ENCODE measurements around the gene PDE6C. TPM values are rescaled to one million over a fixed set of nuclear protein-coding genes. Genes with fewer than 3 reads are reported as not detected.

The PDE6C gene
- total RNA-seq, 8 experiments from 2014 or later: 0.16 to 0.95 (median 0.32) TPM

GRCh38 chr10:93579985-93580711 is 32.2 kb upstream of the PDE6C start:
- Histone ChIP-seq H3K27ac (no peak overlapping the region), H3K4me1 (replicated peaks in 1 of 2) (peaks cover 10 to 13% of the 10 kb centered on the region in 2 donors), H3K4me3 (no peak overlapping the region)
- in situ Hi-C loops (cut with MboI; ENCODE audit: low pct_unique_long_range_greater_than_20kb in 2 of 9, low sequenced_read_pairs in 9 of 9, unreplicated experiment in 9 of 9): no loop called here
- no peak for ATAC-seq (replicated peaks in 6 of 8)
- WGBS, 10 experiments: 38 to 100% (median 70%) methylated on average over 1 to 3 of the region's 3 CpGs

- Histone ChIP-seq H3K4me1 (replicated peaks in 1 of 2) (peaks cover 10 to 13% of the 10 kb centered on the region in 2 donors), H3K27ac (peak overlapping the region; percentile 26 to 52), H3K4me3 (no peak overlapping the region)
- WGBS, 10 experiments: 0 to 13% (median 4%) methylated on average over 1 to 6 of the region's 6 CpGs; no CpG with 5 or more reads in 4 of the 10 experiments
- in situ Hi-C loops (cut with MboI; ENCODE audit: low pct_unique_long_range_greater_than_20kb in 2 of 9, low sequenced_read_pairs in 9 of 9, unreplicated experiment in 9 of 9): no loop called here
- peak; percentile 75 to 99 (median 98) for ATAC-seq (replicated peaks in 6 of 8)
These were observed 31.5 kb upstream of the PDE6C start for GRCh38 chr10:93580828-93581227.

GRCh38 chr10:93584445-93584844 is 27.9 kb upstream of the PDE6C start:
- no peak for ATAC-seq (replicated peaks in 6 of 8)
- Histone ChIP-seq H3K4me3 (no peak overlapping the region), H3K4me1 (replicated peaks in 1 of 2) (peaks cover 10 to 13% of the 10 kb centered on the region in 2 donors), H3K27ac (no peak overlapping the region)
- WGBS, 10 experiments: 70 to 93% (median 87%) methylated on average over 1 to 7 of the region's 7 CpGs; no CpG with 5 or more reads in 3 of the 10 experiments
- in situ Hi-C loops (cut with MboI; ENCODE audit: low pct_unique_long_range_greater_than_20kb in 2 of 9, low sequenced_read_pairs in 9 of 9, unreplicated experiment in 9 of 9): no loop called here

GRCh38 chr10:93589648-93590562 is 22.4 kb upstream of the PDE6C start:
- no peak overlapping the region for H3K27ac ChIP-seq
- no peaks in the 10 kb centered on the region for H3K4me1 ChIP-seq (replicated peaks in 1 of 2)
- WGBS, 10 experiments: 37 to 97% (median 77%) methylated on average over 1 to 12 of the region's 15 CpGs
- in situ Hi-C loops (cut with MboI; ENCODE audit: low pct_unique_long_range_greater_than_20kb in 2 of 9, low sequenced_read_pairs in 9 of 9, unreplicated experiment in 9 of 9): no loop called here
- no peak overlapping the region for H3K4me3 ChIP-seq
- ATAC-seq (replicated peaks in 6 of 8): peak in 2 of 8 experiments; percentile 48 to 71

- no peak for ATAC-seq (replicated peaks in 6 of 8)
- no peak overlapping the region for H3K27ac ChIP-seq
- H3K4me1 ChIP-seq (replicated peaks in 1 of 2): no peaks in the 10 kb centered on the region
- in situ Hi-C loops (cut with MboI; ENCODE audit: low pct_unique_long_range_greater_than_20kb in 2 of 9, low sequenced_read_pairs in 9 of 9, unreplicated experiment in 9 of 9): no loop called here
- H3K4me3 ChIP-seq: no peak overlapping the region
- 13 to 96% (median 40%) methylated on average over 1 to 6 of the region's 7 CpGs; no CpG with 5 or more reads in 3 of the 10 experiments for WGBS, 10 experiments
These were observed 21.7 kb upstream of the PDE6C start for GRCh38 chr10:93590638-93591037.

GRCh38 chr10:93591065-93591808 is 21.1 kb upstream of the PDE6C start:
- Histone ChIP-seq H3K4me3 (no peak overlapping the region), H3K4me1 (replicated peaks in 1 of 2) (no peaks in the 10 kb centered on the region), H3K27ac (no peak overlapping the region)
- 41 to 83% (median 71%) methylated on average over 2 to 5 of the region's 8 CpGs; no CpG with 5 or more reads in 2 of the 10 experiments for WGBS, 10 experiments
- in situ Hi-C loops (cut with MboI; ENCODE audit: low pct_unique_long_range_greater_than_20kb in 2 of 9, low sequenced_read_pairs in 9 of 9, unreplicated experiment in 9 of 9): no loop called here
- ATAC-seq (replicated peaks in 6 of 8): peak in 1 of 8 experiments; percentile 28

- Histone ChIP-seq H3K27ac (no peak overlapping the region), H3K4me1 (replicated peaks in 1 of 2) (no peaks in the 10 kb centered on the region), H3K4me3 (no peak overlapping the region)
- in situ Hi-C loops (cut with MboI; ENCODE audit: low pct_unique_long_range_greater_than_20kb in 2 of 9, low sequenced_read_pairs in 9 of 9, unreplicated experiment in 9 of 9): no loop called here
- WGBS, 10 experiments: 70 to 100% (median 83%) methylated on average over 1 to 4 of the region's 4 CpGs; no CpG with 5 or more reads in 3 of the 10 experiments
- ATAC-seq (replicated peaks in 6 of 8): no peak
These were observed 19.1 kb upstream of the PDE6C start for GRCh38 chr10:93593254-93593653.

- in situ Hi-C loops (cut with MboI; ENCODE audit: low pct_unique_long_range_greater_than_20kb in 2 of 9, low sequenced_read_pairs in 9 of 9, unreplicated experiment in 9 of 9): no loop called here
- no peak for ATAC-seq (replicated peaks in 6 of 8)
- H3K4me1 ChIP-seq (replicated peaks in 1 of 2): no peaks in the 10 kb centered on the region
- 60 to 100% (median 84%) methylated on average over 2 to 10 of the region's 18 CpGs; no CpG with 5 or more reads in 3 of the 10 experiments for whole genome bisulfite sequencing, 10 experiments
- no peak overlapping the region for H3K4me3 ChIP-seq
- no peak overlapping the region for H3K27ac ChIP-seq
These were observed 18.6 kb upstream of the PDE6C start for GRCh38 chr10:93593749-93594148.

GRCh38 chr10:93594518-93594917 is 17.8 kb upstream of the PDE6C start:
- no peak for ATAC-seq (replicated peaks in 6 of 8)
- Histone ChIP-seq H3K27ac (no peak overlapping the region), H3K4me3 (no peak overlapping the region), H3K4me1 (replicated peaks in 1 of 2) (no peaks in the 10 kb centered on the region)
- 17 to 93% (median 82%) methylated on average over 2 to 6 of the region's 7 CpGs; no CpG with 5 or more reads in 1 of the 10 experiments for WGBS, 10 experiments
- in situ Hi-C loops (cut with MboI; ENCODE audit: low pct_unique_long_range_greater_than_20kb in 2 of 9, low sequenced_read_pairs in 9 of 9, unreplicated experiment in 9 of 9): no loop called here

- in situ Hi-C loops (cut with MboI; ENCODE audit: low pct_unique_long_range_greater_than_20kb in 2 of 9, low sequenced_read_pairs in 9 of 9, unreplicated experiment in 9 of 9): no loop called here
- 0 to 100% (median 76%) methylated on average over 1 to 4 of the region's 5 CpGs; no CpG with 5 or more reads in 2 of the 10 experiments for WGBS, 10 experiments
- no peaks in the 10 kb centered on the region for H3K4me1 ChIP-seq (replicated peaks in 1 of 2)
- no peak overlapping the region for H3K27ac ChIP-seq
- peak in 2 of 8 experiments; percentile 84 to 85 for ATAC-seq (replicated peaks in 6 of 8)
- H3K4me3 ChIP-seq: no peak overlapping the region
These were observed 16.8 kb upstream of the PDE6C start for GRCh38 chr10:93595378-93596161.

- 78 to 100% (median 100%) methylated on average over 1 to 2 of the region's 4 CpGs; no CpG with 5 or more reads in 4 of the 10 experiments for WGBS, 10 experiments
- Histone ChIP-seq H3K4me1 (replicated peaks in 1 of 2) (peaks cover 0 to 3% of the 10 kb centered on the region in 2 donors), H3K4me3 (no peak overlapping the region), H3K27ac (no peak overlapping the region)
- no peak for ATAC-seq (replicated peaks in 6 of 8)
- in situ Hi-C loops (cut with MboI; ENCODE audit: low pct_unique_long_range_greater_than_20kb in 2 of 9, low sequenced_read_pairs in 9 of 9, unreplicated experiment in 9 of 9): no loop called here
These were observed 15.8 kb upstream of the PDE6C start for GRCh38 chr10:93596539-93596938.

GRCh38 chr10:93597075-93597599 is 15.2 kb upstream of the PDE6C start:
- in situ Hi-C loops (cut with MboI; ENCODE audit: low pct_unique_long_range_greater_than_20kb in 2 of 9, low sequenced_read_pairs in 9 of 9, unreplicated experiment in 9 of 9): no loop called here
- Histone ChIP-seq H3K4me3 (no peak overlapping the region), H3K27ac (no peak overlapping the region), H3K4me1 (replicated peaks in 1 of 2) (peaks cover 0 to 4% of the 10 kb centered on the region in 2 donors)
- ATAC-seq (replicated peaks in 6 of 8): no peak
- 0 to 100% (median 86%) methylated on average over 1 of the region's 1 CpG; no CpG with 5 or more reads in 5 of the 10 experiments for WGBS, 10 experiments

Measured in motor neuron (in vitro differentiated cells).